22Rv1 (cell line): Measurements from ENCODE around the gene NFKBIB.

Source experiments
- CTCF ChIP-seq: fragments of 450-650 bp; IDR thresholded peaks from 2 replicates; pipeline ENCODE4 v1.5.1; 2017; ENCODE audit warnings: mild to moderate bottlenecking
- ZFX ChIP-seq: fragments of 450-650 bp; IDR thresholded peaks from 2 replicates; pipeline ENCODE4 v1.6.1; 2017; ENCODE audit warnings: antibody characterized with exemption, borderline replicate concordance

GRCh38 chr19:38913958-38914357 is 14.2 kb downstream of the NFKBIB start:
- TF ChIP-seq CTCF (no peak), ZFX (no peak)
